M059J (cell line): Measurements from ENCODE around the gene STK17B. TPM values are rescaled to one million over a fixed set of nuclear protein-coding genes. Genes with fewer than 3 reads are reported as not detected.
A peak's percentile ranks its signal among the peaks of the same experiment; 100 is the strongest.
"Not testable (repeated sequence)": the region's sequence is repeated elsewhere in the genome, so short reads cannot be mapped to it uniquely, and the experiment has no call there.

ENCODE experiments used
- DNase-seq: peaks from one replicate; pipeline ENCODE4 v3.0.0-alpha.2; 2012; ENCODE audit warnings: low read depth
- total RNA-seq: library from RNA; depleted of rRNA; stranded (reverse); fragments of >200 nt; shearing (Covaris generic); gene quantifications from 2 replicates; pipeline ENCODE4 v1.2.3, GENCODE V29; 2014; rRNA removed

STK17B gene
- 11.3 and 11.8 TPM in 2 replicates for total RNA-seq

- peak; percentile 91 for DNase-seq
Observed at GRCh38 chr2:196171248-196171871, at the start of gene STK17B. STK17B (minus strand) TSS chr2:196171578; CDS start chr2:196163383, 8,195 bp downstream.

- DNase-seq: no peak
Observed at GRCh38 chr2:196220671-196221070, 49.3 kb upstream of the STK17B start.

DNA sequence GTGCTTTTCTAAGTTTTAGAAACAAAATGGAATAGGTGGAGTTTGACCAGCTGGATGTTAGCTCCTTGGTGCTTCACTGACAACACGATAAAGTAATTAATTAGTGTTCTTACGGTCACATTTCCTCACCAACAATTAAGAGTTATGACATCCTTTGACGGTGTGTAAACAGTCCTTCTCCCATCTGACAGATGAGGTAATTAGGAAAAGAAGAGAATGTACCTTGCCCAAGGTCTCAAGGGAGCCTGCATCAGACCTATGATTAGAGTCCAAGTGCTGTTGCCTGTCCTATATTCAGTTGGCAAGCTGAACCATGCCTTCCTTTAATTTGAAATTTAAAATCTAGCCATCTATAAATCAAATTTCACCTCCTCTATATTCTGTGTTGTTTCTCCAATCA, 48.3 kb upstream of the STK17B start:
- DNase-seq: no peak

DNA sequence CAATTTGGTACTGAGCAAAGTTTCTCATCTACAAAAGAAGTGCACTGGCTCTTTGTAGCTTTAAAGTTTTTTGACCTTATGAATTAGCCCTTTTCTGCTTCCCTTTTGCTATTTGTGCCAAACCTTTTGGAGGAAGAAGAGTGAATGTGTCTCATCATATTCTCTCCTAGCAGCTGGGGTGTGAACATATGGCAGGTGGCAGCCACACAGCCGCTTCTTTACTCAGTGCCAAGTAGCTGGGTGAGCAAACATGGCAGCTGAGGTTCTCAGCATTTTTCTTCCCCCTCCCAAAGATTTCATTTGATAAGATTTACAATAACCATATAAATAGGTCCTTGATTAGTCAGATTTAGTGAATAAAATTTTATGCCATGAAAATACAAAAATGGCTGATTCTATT, 46.7 kb upstream of the STK17B start:
- DNase-seq: no peak

GRCh38 chr2:196217116-196217515, 45.7 kb upstream of the STK17B start:
- DNase-seq: no peak

- no peak for DNase-seq
Observed at GRCh38 chr2:196215376-196215775, 44.0 kb upstream of the STK17B start.

DNA sequence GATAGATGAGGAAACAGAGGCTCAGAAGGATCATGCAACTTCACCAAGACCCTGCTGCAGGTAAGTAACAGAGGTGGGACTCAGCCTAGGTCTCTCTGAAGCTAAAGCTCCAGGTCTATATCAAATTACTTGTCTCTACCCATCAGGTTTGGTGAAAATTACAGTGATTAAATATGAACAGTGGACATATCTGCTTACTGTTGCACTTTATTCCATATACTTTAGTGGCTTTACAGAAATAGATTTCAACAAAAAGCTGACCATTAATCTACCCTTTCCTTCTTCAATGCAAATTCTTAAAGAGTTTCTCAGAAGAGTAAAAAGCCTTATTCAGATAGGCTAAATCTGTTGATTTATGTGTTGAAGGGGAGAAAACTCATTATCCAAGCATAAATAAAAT, 42.8 kb upstream of the STK17B start:
- DNase-seq: no peak

GRCh38 chr2:196213252-196213980, 42.0 kb upstream of the STK17B start:
- DNase-seq: no peak

GRCh38 chr2:196208915-196209314, 37.5 kb upstream of the STK17B start:
- DNase-seq: no peak

DNA sequence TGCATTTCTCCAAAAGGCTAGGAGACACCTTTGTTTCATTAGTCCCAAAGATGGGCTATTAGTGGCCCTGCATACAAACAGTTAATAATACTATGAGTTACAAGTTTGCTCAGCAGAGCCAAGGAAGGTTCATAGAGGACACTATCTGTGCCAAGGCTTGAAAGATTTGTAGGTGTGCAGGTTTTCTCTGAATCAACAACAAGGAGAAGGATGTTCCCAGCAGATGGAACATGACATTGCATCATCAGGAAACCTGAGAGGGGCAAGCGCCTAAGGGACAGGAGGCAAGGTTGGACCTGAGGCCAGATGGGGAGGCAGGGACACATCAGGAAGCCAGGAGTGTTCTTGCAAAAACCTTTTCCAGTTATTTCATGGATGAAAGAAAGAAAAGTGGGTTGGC, 35.4 kb upstream of the STK17B start:
- no peak for DNase-seq

- DNase-seq: no peak
Observed at GRCh38 chr2:196205881-196206435, 34.6 kb upstream of the STK17B start.

DNA sequence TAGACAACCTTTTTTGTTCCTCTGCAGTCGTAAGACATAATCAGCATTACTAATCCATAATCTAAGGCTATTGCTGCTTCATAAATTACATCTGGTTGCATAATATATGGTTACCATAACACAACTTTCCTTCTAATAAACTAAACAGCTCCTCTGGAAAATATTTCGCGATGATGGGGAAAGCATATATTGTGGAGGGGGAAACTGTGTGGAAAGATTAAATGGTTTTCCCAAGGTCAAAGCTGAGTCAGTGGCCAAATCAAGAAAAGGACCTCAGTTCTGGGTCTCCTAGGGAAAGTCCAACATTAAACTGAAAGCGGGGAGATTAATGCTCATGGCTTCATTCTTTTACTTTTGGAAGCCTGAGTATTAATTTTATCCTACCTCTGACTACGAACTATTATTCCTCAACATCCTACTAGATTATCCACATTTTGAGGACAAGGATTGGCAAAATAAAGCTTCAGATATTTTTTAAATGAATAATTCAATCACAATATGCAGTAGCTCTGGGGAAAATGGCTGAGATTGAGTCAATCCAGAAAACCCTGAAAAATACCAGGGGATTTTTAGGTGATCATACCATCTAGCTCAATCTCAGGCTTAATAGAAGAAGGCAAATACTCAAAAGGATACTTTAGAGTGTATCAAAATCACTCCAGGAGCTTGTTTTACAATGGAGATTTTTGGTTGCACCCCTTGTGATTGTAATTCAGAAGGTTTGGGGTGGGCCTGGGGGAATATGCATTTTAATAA, 33.8 kb upstream of the STK17B start:
- DNase-seq: no peak

- no peak for DNase-seq
Observed at GRCh38 chr2:196201229-196202009, 30.0 kb upstream of the STK17B start.

- DNase-seq: no peak
Observed at GRCh38 chr2:196200557-196200956, 29.2 kb upstream of the STK17B start.

GRCh38 chr2:196195758-196196157, 24.4 kb upstream of the STK17B start:
- DNase-seq: no peak

- no peak for DNase-seq
Observed at GRCh38 chr2:196195302-196195701, 23.9 kb upstream of the STK17B start.

DNA sequence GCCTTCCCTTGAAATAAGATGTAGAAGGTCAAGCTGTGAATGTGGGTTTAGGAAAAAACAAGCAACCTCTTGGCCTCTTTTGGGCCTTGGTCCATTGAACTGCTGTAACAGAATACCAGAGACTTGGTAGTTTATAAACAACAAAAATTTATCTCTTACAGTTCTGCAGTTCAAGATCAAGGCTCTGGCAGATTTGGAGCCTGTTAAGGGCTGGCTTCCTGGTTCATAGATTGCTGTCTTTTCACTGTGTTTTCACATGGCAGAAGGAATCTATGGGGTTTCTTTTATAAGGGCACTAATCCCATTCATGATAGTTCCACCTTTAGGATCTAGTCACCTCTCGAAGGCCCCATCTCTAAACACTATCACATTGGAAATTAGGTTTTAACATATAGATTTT, 20.2 kb upstream of the STK17B start:
- DNase-seq: no peak

DNA sequence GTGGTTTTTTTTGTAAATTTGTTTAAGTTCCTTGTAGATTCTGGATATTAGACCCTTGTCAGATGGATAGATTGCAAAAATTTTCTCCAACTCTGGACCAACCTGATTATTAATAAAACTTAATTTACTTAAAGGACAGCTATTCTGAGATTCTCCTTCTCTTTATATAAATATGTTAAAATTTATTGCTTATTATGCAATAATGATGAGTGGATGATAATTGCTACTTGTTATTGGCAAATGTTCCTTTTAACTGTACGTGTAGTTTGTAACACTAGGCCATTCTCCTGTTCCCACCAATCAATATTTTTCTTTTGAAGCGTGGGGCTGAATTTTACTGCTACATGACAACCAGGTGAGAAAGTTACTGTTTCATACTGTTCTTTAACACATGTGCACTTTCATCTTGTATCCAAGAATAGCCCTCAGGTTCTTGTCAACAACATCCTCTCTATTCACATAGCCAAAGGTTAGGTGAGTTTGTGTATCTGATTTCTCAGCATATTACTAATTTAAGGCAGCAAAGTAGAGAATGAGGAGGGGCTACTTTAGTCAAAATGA, 16.6 kb upstream of the STK17B start:
- no peak for DNase-seq

- not testable (repeated sequence) for DNase-seq
Observed at GRCh38 chr2:196187175-196187700, 15.9 kb upstream of the STK17B start.

DNA sequence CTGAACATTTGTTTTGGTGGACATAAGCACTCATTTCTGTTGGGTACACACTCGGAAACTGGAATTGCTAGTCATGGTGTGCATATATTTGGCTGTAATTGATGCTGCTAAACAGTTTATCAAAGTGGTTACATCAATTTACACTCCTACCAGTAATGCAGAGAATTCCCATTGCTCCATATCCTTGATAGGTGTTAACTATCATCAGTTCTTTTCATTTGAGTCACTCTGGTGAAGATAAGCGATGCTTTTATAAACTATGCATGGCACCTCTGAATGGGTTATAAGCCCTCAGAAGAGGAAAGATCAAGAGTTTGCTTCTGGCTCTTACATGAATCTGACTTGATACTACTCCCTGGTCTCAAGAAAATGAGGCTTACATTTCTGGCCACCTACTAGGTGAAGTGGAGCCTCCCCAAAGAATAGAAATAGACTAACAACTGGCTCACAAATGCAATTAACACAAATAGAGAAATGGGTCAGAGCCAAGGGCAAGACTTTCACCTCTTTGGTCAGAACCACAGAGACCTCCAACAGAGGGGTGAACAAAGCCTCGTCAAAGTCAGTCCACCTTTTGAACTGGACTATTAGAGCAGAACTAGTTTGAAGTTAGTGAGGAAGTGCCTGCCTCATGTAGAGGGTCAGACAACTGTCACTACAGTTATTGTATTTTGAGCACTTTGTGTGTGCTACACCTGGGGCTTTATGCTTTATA, 15.0 kb upstream of the STK17B start:
- DNase-seq: no peak
